PFSK-1 (cell line): ENCODE measurements around the gene USP48.

ENCODE experiments used
- FOXP2 ChIP-seq: optimal IDR thresholded peaks from 2 replicates; pipeline ENCODE3; 2011; ENCODE audit warnings: borderline replicate concordance, control low read depth, inconsistent platforms; ENCODE audit not compliant: insufficient read depth; ENCODE audit errors: extremely low read length, extremely low read depth
- POLR2AphosphoS5 ChIP-seq: IDR thresholded peaks from 2 replicates; pipeline ENCODE4 v1.6.1; 2012; ENCODE audit warnings: low read depth, mild to moderate bottlenecking, control low read depth, low read length, moderate library complexity
- SIN3A ChIP-seq: IDR thresholded peaks from 2 replicates; pipeline ENCODE4 v1.6.1; 2012; ENCODE audit warnings: mild to moderate bottlenecking, low read length, moderate library complexity, borderline replicate concordance; ENCODE audit not compliant: insufficient read depth
- TAF1 ChIP-seq: IDR thresholded peaks from 2 replicates; pipeline ENCODE4 v1.6.1; 2012; ENCODE audit warnings: low read length, control low read depth, borderline replicate concordance; ENCODE audit not compliant: insufficient read depth
- TF ChIP-seq, protein P1 (sequence below), 2 experiments: IDR thresholded peaks; 2 replicates each; pipeline versions ENCODE4 v1.6.1 to v1.8.0; 2011 to 2012; ENCODE audit warnings: low read depth in 2 of 2, low read length in 2 of 2, control low read depth in 1 of 2, inconsistent platforms in 1 of 2, mild to moderate bottlenecking in 1 of 2, moderate library complexity in 1 of 2; ENCODE audit not compliant: insufficient read depth in 1 of 2

USP48 gene

DNA sequence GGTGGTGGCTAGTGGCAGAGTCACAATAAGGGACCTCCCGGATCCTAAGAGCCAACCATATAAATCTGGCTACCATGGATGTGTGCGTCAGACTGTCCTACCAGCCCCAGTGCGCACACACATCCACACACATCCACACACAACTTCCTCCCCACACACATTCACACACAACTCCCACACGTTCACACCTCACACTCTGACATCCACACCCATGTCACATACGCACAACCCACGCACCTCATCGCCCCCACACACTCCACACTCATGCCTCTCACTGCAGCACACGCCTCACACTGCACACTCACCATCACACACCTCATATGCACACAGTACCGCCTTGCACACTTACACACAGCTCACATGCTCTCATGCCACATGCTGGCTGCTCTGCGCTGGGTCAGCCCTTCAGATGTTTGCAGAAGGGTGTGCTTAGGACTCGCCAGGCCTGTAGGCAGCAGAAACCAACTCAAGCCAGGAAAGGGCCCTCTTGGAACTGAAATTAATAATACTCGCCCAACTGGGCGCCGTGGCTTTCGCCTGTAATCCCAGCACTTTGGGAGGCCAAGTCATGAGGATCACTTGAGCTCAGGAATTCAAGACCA, 32.1 kb upstream of the USP48 start:
- TF ChIP-seq TAF1, result no peak
- TF ChIP-seq, protein P1, sequence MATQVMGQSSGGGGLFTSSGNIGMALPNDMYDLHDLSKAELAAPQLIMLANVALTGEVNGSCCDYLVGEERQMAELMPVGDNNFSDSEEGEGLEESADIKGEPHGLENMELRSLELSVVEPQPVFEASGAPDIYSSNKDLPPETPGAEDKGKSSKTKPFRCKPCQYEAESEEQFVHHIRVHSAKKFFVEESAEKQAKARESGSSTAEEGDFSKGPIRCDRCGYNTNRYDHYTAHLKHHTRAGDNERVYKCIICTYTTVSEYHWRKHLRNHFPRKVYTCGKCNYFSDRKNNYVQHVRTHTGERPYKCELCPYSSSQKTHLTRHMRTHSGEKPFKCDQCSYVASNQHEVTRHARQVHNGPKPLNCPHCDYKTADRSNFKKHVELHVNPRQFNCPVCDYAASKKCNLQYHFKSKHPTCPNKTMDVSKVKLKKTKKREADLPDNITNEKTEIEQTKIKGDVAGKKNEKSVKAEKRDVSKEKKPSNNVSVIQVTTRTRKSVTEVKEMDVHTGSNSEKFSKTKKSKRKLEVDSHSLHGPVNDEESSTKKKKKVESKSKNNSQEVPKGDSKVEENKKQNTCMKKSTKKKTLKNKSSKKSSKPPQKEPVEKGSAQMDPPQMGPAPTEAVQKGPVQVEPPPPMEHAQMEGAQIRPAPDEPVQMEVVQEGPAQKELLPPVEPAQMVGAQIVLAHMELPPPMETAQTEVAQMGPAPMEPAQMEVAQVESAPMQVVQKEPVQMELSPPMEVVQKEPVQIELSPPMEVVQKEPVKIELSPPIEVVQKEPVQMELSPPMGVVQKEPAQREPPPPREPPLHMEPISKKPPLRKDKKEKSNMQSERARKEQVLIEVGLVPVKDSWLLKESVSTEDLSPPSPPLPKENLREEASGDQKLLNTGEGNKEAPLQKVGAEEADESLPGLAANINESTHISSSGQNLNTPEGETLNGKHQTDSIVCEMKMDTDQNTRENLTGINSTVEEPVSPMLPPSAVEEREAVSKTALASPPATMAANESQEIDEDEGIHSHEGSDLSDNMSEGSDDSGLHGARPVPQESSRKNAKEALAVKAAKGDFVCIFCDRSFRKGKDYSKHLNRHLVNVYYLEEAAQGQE (IDR thresholded peaks at IDR 0.05; ENCODE audit: insufficient read depth in 1 of 2, low read depth in 2 of 2, low read length in 2 of 2), result no peak
- no peak for TF ChIP-seq SIN3A
- no peak for TF ChIP-seq POLR2AphosphoS5
- no peak for TF ChIP-seq FOXP2

DNA sequence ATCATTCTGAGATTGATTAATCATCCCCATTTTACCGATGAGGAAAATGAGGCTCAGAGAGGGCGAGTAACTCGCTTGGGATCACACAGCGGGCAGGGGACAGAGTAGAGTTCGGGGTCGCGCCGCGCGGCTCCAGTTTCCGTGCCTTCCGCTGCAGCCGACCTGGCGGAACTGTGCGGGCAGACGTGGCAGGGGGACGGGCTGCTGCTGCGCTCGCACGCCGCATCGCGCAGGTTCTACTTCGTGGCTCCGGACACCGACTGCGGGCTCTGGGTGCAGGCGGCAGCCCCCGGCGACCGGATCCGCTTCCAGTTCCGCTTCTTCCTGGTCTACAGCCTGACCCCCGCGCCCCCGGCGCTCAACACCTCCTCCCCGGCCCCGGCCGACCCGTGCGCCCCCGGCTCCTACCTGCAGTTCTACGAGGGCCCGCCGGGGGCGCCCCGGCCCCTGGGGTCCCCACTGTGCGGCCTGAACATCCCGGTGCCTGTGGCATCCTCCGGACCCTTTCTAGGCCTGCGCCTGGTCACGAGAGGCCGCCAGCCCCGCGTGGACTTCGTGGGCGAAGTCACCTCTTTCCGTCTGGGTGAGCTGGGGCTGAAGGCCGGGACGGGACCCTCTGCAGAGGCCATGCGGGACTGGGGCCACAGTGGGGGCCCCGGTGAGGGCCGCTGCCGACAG, 31.4 kb upstream of the USP48 start:
- TF ChIP-seq POLR2AphosphoS5 (no peak), SIN3A (no peak), FOXP2 (no peak), TAF1 (no peak)
- TF ChIP-seq, protein P1 (IDR thresholded peaks at IDR 0.05; ENCODE audit: insufficient read depth in 1 of 2, low read depth in 2 of 2, low read length in 2 of 2), result no peak

DNA sequence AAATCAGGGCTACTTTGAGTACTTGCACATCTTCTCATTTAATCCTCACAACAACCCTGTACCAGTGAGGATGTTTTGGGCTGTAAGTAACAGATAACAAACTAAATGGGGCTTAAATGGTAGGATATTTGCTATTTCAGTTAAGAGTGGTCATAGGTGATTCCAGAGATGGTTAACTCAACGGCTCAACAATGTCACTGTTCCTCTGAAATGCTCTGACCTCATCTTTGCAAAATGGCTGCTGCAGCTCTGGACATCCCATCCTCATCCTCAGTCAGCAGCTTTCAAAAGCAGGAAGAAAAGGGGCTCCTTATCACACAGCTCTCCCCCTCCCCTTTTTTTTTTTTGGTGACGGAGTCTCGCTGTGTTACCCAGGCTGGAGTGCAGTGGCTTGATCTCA, 30.6 kb upstream of the USP48 start:
- TF ChIP-seq SIN3A (no peak), TAF1 (no peak), FOXP2 (no peak), POLR2AphosphoS5 (no peak)
- TF ChIP-seq, protein P1 (IDR thresholded peaks at IDR 0.05; ENCODE audit: insufficient read depth in 1 of 2, low read depth in 2 of 2, low read length in 2 of 2), result no peak

DNA sequence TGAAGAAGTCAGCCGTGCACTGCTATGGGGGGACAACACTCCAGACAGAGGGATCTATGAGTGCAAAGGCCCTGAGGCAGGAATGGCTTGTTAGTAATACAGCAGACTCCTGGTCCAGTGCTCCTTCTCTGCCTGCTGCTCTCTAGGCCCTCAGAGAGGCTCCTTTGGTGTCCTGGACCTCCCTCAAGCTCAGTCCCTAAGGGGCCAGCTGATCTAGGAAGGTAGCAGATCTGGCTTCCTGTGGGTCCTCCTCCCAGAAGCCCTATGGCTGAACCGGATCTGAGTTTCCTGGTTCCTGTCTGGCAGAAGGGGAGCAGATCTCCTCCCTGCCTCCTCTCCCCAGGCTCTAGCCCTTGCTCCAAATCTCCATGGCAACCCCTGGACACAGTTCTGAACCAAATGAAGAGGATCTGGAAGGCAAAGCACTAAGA, 28.9 kb upstream of the USP48 start, which contains the start of gene LDLRAD2:
TSS of gene LDLRAD2 (plus strand) at position 391 of the 431 bp plus-strand sequence. CDS start 187 bp downstream, outside the sequence.
- TF ChIP-seq TAF1, result no peak

DNA sequence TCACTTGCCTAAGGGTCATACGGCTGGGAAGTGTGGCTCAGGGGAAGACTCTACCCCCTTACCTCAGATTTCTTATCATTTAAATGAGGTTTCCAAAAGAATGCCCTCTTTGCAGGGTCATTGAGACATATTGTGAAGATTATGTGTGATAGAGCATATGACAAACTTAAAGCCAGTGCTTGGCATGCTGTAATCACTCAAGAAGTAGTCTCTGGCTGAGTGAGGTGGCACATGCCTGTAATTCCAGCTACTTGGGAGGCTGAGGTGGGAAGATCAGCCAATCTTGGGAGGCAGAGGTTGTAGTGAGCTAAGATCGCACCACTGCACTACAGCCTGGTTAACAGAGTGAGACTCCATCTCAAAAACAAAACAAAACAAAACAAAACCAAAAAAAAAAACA, 21.6 kb upstream of the USP48 start:
- TF ChIP-seq, protein P1 (IDR thresholded peaks at IDR 0.05; ENCODE audit: insufficient read depth in 1 of 2, low read depth in 2 of 2, low read length in 2 of 2), result no peak
- no peak for TF ChIP-seq FOXP2
- TF ChIP-seq TAF1, result no peak
